ENCODE data around the gene ORAI2.

GRCh38 chr7:102431617-102432298 is 1.6 kb upstream of the ORAI2 start:
- TF ChIP-seq, protein P1, sequence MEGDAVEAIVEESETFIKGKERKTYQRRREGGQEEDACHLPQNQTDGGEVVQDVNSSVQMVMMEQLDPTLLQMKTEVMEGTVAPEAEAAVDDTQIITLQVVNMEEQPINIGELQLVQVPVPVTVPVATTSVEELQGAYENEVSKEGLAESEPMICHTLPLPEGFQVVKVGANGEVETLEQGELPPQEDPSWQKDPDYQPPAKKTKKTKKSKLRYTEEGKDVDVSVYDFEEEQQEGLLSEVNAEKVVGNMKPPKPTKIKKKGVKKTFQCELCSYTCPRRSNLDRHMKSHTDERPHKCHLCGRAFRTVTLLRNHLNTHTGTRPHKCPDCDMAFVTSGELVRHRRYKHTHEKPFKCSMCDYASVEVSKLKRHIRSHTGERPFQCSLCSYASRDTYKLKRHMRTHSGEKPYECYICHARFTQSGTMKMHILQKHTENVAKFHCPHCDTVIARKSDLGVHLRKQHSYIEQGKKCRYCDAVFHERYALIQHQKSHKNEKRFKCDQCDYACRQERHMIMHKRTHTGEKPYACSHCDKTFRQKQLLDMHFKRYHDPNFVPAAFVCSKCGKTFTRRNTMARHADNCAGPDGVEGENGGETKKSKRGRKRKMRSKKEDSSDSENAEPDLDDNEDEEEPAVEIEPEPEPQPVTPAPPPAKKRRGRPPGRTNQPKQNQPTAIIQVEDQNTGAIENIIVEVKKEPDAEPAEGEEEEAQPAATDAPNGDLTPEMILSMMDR (IDR thresholded peaks at IDR 0.05), result no peak
- TF ChIP-seq POLR2A (IDR thresholded peaks at IDR 0.05) (no peak), EP300 (IDR thresholded peaks at IDR 0.05) (no peak)

Measured in tibial nerve (tissue), 4 donors.